H4 (cell line): ENCODE results near the gene PELI2. TPM values are rescaled to one million over a fixed set of nuclear protein-coding genes. Genes with fewer than 3 reads are reported as not detected.

Experiments used
- DNase-seq: peaks from one replicate; pipeline ENCODE4 v3.0.0-alpha.2; 2015; ENCODE audit warnings: low spot score
- total RNA-seq: library from RNA; depleted of rRNA; stranded (reverse); fragments of >200 nt; shearing (Covaris generic); gene quantifications from 2 replicates; pipeline ENCODE4 v1.2.3, GENCODE V29; 2014

Gene PELI2
- total RNA-seq, 1 experiment from 2014 or later = 5.1 TPM

DNA sequence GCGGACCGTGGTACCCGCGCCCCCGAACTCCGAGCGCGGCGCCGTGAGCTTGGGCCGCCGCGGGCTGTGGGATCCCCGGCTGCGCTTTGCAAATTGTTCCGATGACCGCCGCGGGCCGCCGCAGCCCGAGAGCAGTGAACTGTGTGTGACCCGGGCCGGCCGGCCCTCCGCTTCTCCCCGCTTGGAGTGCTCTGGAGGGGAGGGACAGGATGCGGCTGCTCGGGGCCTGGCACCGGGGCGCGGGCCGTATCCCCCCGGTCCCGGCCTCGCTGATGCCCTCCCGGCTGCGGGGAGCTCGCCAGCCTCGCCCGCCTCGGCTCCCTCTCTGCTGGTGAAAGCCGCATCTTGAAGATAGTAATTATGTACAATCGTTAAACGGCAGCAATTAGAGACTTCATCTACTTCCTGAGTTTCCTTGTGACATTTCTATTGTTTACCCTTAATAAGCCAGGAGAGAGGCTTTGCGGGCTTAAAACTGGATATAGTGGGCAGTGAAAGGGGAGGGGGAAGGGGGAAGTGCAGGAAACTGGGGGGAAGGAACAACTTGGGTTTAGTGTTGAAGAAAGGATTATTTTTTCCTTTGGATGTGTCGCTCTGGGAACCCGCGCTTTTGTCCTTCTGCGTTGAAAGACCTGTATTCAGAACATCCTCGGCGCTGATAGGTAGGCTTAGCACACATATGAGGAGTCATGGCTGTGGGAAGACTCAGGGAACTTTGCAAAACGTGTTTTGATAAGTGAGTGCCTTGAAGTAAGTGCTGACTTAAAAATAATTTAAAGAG lies 1.2 kb downstream of the PELI2 start:
- DNase-seq = no peak

DNA sequence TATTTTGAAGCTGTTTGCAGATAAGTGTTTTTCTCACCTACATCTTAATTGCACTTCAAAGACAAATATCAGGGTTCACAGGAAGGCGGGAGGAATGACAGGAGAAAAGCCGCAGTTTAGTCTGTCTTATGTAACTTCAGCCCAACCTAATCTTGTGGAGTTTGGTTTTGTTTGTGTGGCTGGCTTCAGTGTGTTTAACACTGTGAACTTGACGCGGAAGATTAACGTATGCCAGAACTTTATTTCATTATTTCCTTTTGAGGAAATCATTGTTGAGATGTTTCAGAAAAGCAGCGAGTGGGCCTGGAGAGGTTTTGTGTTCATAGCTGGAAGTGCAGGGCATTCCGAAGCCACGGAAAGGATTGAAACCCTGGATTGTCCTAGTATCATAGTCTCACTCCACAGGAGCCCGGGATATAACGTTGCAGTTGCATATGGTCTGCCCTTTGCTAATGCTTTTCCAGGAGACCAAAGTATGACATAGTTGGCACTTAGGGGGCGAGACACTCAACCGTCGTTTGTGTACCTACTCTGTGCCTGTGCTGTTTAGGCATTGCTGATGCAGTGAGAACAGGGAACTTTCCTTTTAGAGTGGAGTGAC lies 2.0 kb downstream of the PELI2 start:
- DNase-seq = no peak

DNA sequence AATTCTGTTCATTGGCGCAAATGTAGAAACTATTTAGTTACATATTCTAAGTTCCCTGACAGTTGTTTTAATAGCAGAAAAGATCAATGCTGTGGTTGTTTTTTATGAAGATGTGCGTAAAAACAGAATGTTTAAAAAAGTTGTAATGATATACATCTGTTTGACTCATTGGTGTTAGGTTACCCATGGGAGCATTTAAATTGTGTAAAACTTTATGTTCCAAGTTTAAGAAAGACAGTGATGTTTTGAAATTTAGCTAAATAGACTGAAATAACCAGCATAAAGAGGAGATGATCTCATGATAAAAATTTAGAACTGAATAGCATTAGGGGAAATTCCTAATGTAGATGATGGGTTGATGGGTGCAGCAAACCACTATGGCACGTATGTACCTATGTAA lies 3.6 kb downstream of the PELI2 start:
- DNase-seq = no peak

- DNase-seq = no peak
Observed at GRCh38 chr14:56122301-56122700, 4.1 kb downstream of the PELI2 start.

DNA sequence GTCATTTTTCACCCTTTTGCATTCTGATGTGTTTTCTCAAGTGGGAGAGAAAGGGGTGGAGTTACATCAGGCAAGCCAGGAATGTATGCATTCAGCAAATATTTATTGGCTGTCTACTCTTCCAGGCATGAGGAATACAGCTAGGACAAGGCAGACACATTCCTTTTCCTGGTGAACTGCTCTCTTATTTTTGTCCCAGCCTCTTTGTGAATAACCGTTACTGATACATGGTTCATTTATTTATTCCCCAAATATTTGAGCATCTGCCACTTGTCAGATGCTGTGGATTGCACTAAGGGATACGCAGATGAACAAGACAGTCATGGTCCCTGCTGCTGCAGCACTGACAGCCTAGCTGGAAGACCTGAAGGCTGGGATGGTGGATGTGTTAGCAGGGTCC lies 6.1 kb downstream of the PELI2 start:
- no peak for DNase-seq

GRCh38 chr14:56125772-56126636 lies 7.8 kb downstream of the PELI2 start:
- no peak for DNase-seq

DNA sequence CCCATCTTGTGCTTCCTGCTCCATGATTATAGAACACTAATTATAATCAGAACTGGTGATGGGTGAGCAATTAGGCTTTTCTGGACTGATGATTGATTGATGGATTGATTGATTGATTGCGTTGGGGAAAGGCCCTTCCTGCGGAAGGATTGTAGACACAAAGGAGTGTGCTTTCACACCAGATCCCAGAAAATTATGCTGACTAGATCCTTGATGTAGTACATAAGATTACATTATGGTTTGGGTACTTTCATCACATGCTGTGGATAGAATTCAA lies 8.4 kb downstream of the PELI2 start:
- no peak for DNase-seq

DNA sequence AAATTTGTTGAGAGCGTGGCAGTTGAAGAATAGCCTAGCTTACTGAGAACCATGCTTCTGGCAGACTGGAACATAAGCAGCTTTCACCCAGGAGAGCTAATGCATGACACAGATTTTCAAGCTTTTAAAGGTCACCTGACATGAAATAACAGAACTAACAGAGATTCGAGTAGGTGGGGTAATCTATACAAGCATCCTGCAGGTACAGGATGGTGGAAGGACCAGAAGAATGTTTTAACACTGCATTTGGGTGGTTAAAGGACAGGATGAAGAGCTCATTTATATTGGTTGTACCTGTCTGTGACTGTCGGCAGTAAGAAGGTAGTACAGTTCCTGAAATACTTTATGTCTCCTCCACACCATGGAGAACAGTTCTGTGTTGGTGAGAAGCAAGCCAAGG lies 8.9 kb downstream of the PELI2 start:
- DNase-seq = no peak

DNA sequence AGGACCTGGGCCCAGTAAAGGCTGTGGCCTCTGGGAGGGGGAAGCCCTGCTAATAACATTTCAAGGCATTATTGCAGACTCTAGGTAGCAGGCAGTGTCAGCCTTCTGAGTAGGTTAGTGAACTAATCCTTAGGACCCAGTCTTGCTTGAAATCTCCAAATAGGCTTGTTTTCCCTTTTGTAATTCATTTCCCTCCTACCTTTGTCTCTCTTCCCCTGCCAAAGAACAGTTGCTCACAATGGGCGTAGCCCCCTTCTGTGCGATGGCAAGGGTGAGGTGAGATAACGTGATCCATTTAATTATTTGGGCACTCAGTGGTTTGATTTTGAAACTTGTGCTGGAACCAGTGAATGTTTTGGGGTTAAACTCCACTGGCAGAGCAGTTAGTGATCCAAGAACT lies 10.9 kb downstream of the PELI2 start:
- no peak for DNase-seq

DNA sequence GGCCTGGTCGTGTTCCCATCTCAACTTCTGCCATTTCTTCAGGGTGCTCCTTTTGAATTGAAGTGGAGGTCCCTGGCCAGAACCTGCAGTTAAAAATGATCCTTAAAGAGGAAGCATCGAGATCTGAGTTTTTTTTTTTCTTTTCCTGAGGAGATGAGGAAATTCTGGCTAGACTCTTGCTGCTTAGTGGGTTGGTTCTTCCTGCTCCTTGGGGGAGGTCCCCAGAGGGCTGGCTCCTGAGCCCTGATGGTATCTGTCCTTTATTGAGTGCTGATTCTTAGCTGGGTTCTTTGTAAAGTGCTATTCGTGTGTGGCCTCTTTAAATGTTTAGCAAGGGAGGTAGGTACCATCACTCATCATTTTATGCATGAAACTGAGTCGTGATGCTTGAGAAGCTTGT lies 11.7 kb downstream of the PELI2 start:
- no peak for DNase-seq

- DNase-seq = no peak
Observed at GRCh38 chr14:56131004-56131864, 13.0 kb downstream of the PELI2 start.

DNA sequence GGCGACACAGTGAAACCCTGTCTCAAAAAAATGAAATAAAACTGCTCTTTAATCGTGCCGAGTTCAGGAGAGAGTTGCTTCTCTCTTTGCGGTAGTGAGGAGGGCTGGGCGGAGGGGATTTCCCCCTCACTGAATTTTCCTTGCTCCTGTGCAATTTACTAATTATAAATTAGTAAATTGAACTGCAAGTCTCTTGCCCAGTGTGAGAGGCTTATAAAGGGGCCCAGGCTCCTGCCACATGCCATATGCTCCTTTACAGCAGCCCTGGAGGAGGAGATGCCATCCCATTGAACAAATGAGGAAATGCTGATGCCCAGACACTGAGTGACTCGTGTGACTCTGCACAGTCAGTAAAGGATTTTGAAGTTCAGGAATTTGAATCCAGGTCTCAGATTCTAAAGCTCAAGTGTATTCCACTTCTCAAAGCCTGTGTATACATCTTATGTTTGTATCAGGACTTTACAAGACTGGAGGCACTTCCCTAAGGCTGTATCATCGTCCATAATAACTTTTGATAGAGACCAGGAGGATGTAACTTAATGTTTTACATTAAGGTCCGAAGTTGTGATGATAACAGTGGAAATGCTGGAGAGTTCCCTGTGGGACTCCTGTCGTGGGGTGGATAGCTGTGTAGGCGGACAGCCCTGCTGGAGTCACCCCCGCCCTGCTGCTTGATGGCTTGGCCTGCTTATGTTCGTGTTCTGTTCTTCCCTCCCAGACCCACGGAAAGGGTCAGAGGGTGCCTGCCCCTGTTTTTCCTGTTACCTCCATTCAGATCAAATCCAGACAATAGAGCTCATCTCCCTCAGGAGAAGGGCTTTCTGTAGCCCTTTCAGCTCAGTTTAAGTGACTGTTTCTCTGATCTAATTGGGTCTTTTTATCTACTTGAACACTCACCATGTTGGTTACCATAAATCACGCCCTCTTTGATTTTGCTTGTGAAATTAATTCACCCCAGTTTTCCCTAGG lies 13.9 kb downstream of the PELI2 start:
- DNase-seq = no peak

- no peak for DNase-seq
Observed at GRCh38 chr14:56133547-56133946, 15.3 kb downstream of the PELI2 start.

- DNase-seq = no peak
Observed at GRCh38 chr14:56135001-56135400, 16.8 kb downstream of the PELI2 start.

GRCh38 chr14:56135668-56136067 lies 17.5 kb downstream of the PELI2 start:
- no peak for DNase-seq

DNA sequence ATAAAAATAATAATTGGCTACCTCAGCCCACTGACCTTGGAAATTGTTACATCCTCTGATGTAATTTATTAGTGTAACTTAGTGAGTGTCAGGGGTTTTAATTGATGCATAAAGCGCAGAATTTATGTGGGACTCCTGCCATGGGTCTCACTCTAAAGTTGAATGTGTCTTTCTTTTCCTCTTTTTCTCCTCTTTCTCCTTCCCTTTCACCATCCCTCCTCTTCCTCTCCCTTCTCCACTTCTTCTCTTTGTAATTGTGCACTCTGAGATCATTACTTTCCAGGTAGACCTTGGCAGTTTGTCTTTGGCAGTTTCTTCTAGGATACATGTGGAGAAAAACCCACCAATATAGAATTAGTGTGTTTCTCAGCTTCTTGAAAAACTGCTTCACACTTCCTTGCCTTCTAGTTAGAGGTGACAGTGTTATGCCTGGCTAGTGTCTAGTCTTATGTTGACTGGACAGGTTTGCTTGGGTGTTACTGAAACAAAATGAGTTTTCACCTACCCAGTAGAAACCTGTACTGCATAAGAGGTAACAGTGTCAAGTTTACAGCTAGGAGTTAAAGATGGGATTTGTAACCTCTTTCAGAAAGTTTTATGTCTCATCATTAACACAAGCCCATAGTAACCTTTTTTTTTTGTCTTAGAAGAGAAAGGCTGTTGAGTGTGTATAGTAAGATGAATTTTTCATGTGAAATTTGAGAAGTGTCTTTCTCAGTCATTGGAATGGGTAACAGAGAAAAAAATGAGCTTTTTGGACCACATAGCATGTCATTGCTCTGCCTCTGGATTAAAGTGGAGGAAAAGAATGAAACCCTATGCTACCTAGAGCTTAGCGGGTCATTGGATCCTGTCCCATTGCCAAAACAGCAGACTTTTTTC lies 18.6 kb downstream of the PELI2 start:
- no peak for DNase-seq

DNA sequence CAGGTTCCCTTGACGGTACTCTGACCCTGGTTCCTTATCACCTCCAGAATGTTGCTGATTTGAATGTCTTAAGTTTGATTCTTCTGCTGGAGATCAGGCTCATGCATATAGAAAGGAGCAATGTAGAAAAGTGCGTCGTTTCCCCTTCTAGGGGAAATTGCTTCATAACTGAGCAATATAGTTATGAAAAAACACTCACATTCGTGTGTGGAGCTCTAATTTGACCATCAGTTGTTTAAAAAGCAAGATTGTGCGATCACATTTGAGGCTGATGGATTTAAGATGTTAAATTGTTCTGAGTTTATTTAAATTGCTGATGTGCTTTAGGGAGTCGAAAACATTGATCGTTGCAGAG lies 19.2 kb downstream of the PELI2 start:
- DNase-seq = no peak

GRCh38 chr14:56137849-56138248 lies 19.6 kb downstream of the PELI2 start:
- no peak for DNase-seq

DNA sequence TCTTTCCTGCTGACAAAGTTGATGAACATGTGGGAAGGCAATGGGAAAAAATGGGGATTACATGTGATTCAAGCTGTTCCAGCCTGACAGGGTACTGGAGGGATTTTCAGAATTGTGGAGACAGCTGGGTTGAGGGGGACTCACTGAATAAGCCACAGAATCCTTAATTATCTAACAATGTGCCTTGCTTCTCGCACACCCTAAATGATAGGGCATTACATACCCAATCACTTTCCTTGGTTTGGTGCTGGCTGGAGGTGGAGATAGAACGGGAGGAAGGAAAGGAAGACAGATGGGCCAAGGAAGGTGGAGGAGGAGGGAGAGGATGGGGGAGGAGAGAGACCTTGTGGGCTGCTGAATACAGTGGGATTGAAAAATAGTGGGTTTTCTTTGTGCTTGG lies 20.7 kb downstream of the PELI2 start:
- no peak for DNase-seq

DNA sequence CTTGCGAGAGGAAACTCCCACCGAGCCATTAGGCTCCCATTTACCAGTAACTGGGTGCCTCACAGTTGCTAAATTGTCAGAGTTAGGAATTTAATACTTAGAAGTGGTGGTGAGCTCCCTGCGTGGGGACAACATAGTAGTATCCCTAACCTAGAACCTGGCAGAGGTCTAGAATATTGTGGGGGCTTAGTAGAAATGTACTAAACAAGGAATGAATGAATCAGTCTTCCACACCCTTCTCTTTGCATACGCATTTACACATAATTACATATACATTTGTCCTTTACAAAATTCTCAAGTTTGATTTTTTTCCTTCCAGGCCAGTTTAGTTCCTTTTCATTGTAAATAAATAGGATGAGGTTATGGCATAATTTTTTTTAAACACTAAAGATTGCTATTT lies 24.1 kb downstream of the PELI2 start:
- no peak for DNase-seq
